HCT116 (cell line): ENCODE results near the gene CTSH. TPM values are rescaled to one million over a fixed set of nuclear protein-coding genes. Genes with fewer than 3 reads are reported as not detected.

Source experiments
- ATAC-seq: fragments of 200-7000 bp; cut with Tn5 transposase; 2 replicates; pipeline ENCODE4 v1.9.1; 2020; ENCODE audit warnings: mild to moderate bottlenecking, moderate library complexity
- BruUV-seq: library from RNA; stranded (reverse); fragments of 400-500 nt; replicated peaks from 2 replicates; lab custom pipeline; 2021; lab: Mats Ljungman, UMichigan
- CTCF ChIA-PET: fragments of 300-600 bp; sonication (Branson Sonifier 250); formaldehyde crosslinking; loops from one replicate; lab custom pipeline; 2021; ENCODE audit warnings: antibody characterized with exemption; lab: Charles Lee
- POLR2A ChIA-PET: fragments of 300-600, 350-600 bp; sonication (Branson Sonifier 250); formaldehyde crosslinking; loops from one replicate; lab custom pipeline; 2021; ENCODE audit warnings: antibody characterized with exemption; lab: Charles Lee
- RAD21 ChIA-PET, 2 experiments: fragments of 300-600 bp; sonication (Branson Sonifier 250); formaldehyde crosslinking; loops; one replicate each; lab custom pipeline; 2023; ENCODE audit warnings: low total read pairs in 2 of 2; ENCODE audit not compliant: uncharacterized antibody in 2 of 2, unreplicated experiment in 2 of 2, low non-redundant PET in 1 of 2; lab: Charles Lee
- DNase-seq: peaks from one replicate; pipeline ENCODE4 v3.0.0-alpha.2; 2010; ENCODE audit warnings: low read depth, low spot score
- H2AFZ ChIP-seq: fragments of 200-600 bp; shearing (Covaris generic), sonication (generic); 2 replicates; pipeline ENCODE4 v1.6.1; 2017; ENCODE audit warnings: low read depth, mixed run types, mixed read lengths, antibody characterized with exemption, low read length; ENCODE audit not compliant: poor library complexity, severe bottlenecking
- H3K27ac ChIP-seq: 2 replicates; pipeline ENCODE4 v1.5.1; 2012; ENCODE audit warnings: low read depth, low read length
- H3K27me3 ChIP-seq: fragments of 200-600 bp; sonication (generic); 2 replicates; pipeline ENCODE4 v1.6.1; 2016; ENCODE audit warnings: mixed run types, low read length, mixed read lengths; ENCODE audit not compliant: insufficient read depth
- H3K36me3 ChIP-seq, 2 experiments: fragments of 200-500 bp in 1 of 2; fragments of 200-600 bp in 1 of 2; sonication (Bioruptor generic) in 1 of 2; sonication (generic) in 1 of 2; 2 replicates each; pipeline versions ENCODE4 v1.5.1 to v1.6.1; 2014 to 2016; ENCODE audit warnings: low read length in 2 of 2, inconsistent platforms in 1 of 2, mixed read lengths in 1 of 2, mixed run types in 1 of 2; ENCODE audit not compliant: insufficient read depth in 2 of 2, control insufficient read depth in 1 of 2
- H3K4me1 ChIP-seq, 2 experiments: fragments of 200-600 bp in 1 of 2; sonication (generic) in 1 of 2; 2 replicates each; pipeline versions ENCODE4 v1.5.1 to v1.6.1; 2012 to 2017; ENCODE audit warnings: low read length in 2 of 2, inconsistent platforms in 1 of 2, mild to moderate bottlenecking in 1 of 2, mixed read lengths in 1 of 2, mixed run types in 1 of 2, moderate library complexity in 1 of 2; ENCODE audit not compliant: insufficient read depth in 2 of 2, control insufficient read depth in 1 of 2
- H3K4me2 ChIP-seq: fragments of 200-600 bp; sonication (generic); 2 replicates; pipeline ENCODE4 v1.6.1; 2017; ENCODE audit warnings: mixed run types, low read length, mixed read lengths
- H3K4me3 ChIP-seq, 2 experiments: fragments of 200-600 bp in 1 of 2; sonication (generic) in 1 of 2; replicated peaks in 1 of 2; 2 replicates each; pipeline ENCODE4 v1.5.1; 2011 to 2016; ENCODE audit warnings: low read length in 2 of 2, control low read depth in 1 of 2, low read depth in 1 of 2, mild to moderate bottlenecking in 1 of 2, mixed read lengths in 1 of 2, mixed run types in 1 of 2
- H3K79me2 ChIP-seq: fragments of 200-600 bp; sonication (generic); 2 replicates; pipeline ENCODE4 v1.6.1; 2017; ENCODE audit warnings: mild to moderate bottlenecking, mixed run types, low read length, moderate library complexity, mixed read lengths; ENCODE audit not compliant: insufficient read depth
- H3K9ac ChIP-seq: fragments of 200-600 bp; sonication (generic); 2 replicates; pipeline ENCODE4 v1.6.1; 2016; ENCODE audit warnings: low read length, mixed read lengths
- H3K9me2 ChIP-seq: fragments of 200-600 bp; sonication (generic), shearing (Covaris generic); 2 replicates; pipeline ENCODE4 v1.6.1; 2017; ENCODE audit warnings: mixed run types, mild to moderate bottlenecking, moderate library complexity; ENCODE audit not compliant: insufficient read depth
- H3K9me3 ChIP-seq, 2 experiments: fragments of 200-500 bp in 1 of 2; fragments of 200-600 bp in 1 of 2; sonication (Bioruptor generic) in 1 of 2; sonication (generic) in 1 of 2; 2 replicates each; pipeline ENCODE4 v1.6.1; 2014 to 2017; ENCODE audit warnings: low read length in 2 of 2, mixed read lengths in 2 of 2, inconsistent platforms in 1 of 2, low read depth in 1 of 2, mild to moderate bottlenecking in 1 of 2, mixed run types in 1 of 2, moderate library complexity in 1 of 2; ENCODE audit not compliant: control insufficient read depth in 1 of 2, insufficient read depth in 1 of 2
- H4K20me1 ChIP-seq: fragments of 200-600 bp; sonication (generic), shearing (Covaris generic); 2 replicates; pipeline ENCODE4 v1.6.1; 2017; ENCODE audit warnings: mixed run types, mild to moderate bottlenecking, moderate library complexity; ENCODE audit not compliant: insufficient read depth
- JUND ChIP-seq: IDR thresholded peaks from 2 replicates; pipeline ENCODE4 v1.6.1; 2012
- POLR2AphosphoS5 ChIP-seq: IDR thresholded peaks from 2 replicates; pipeline ENCODE4 v1.6.1; 2011; ENCODE audit warnings: mild to moderate bottlenecking, low read depth, low read length, moderate library complexity
- SP1 ChIP-seq: IDR thresholded peaks from 2 replicates; pipeline ENCODE4 v1.6.1; 2012; ENCODE audit warnings: low read depth
- TCF7L2 ChIP-seq: IDR thresholded peaks from 2 replicates; pipeline ENCODE4 v1.7.0; 2011; ENCODE audit warnings: borderline replicate concordance, inconsistent platforms; ENCODE audit not compliant: insufficient read depth, insufficient read length; ENCODE audit errors: extremely low read depth
- YY1 ChIP-seq: IDR thresholded peaks from 2 replicates; pipeline ENCODE4 v1.6.1; 2011; ENCODE audit warnings: low read length, low read depth, moderate library complexity, mild to moderate bottlenecking; ENCODE audit not compliant: insufficient replicate concordance; ENCODE audit errors: extremely low read depth
- ZNF274 ChIP-seq: fragments of 200-500 bp; sonication (Bioruptor generic); IDR thresholded peaks from 2 replicates; pipeline ENCODE4 v1.6.1; 2014; ENCODE audit warnings: mild to moderate bottlenecking, low read depth, low read length, inconsistent platforms
- intact Hi-C: fragments of 100-400 bp; cut with micrococcal nuclease; formaldehyde crosslinking; loops from 2 replicates; pipeline ENCODE4 v1.10.0; 2022
- total RNA-seq: library from RNA; stranded (reverse); gene quantifications from one replicate; pipeline ENCODE4 v1.2.1, GENCODE V29; 2021; ENCODE audit not compliant: unreplicated experiment
- TF ChIP-seq, protein P1 (sequence below), 3 experiments: fragments of 200-600 bp in 1 of 3; sonication (generic) in 1 of 3; IDR thresholded peaks in 2 of 3; conservative IDR thresholded peaks in 1 of 3; 2 replicates each; pipeline ENCODE4 v1.5.1; 2012 to 2017; ENCODE audit warnings: low read depth in 2 of 3, low read length in 2 of 3, antibody characterized with exemption in 1 of 3, borderline replicate concordance in 1 of 3, control low read depth in 1 of 3, mild to moderate bottlenecking in 1 of 3, mixed read lengths in 1 of 3, mixed run types in 1 of 3, moderate library complexity in 1 of 3; ENCODE audit not compliant: insufficient read depth in 1 of 3
- TF ChIP-seq, protein P2 (sequence below): IDR thresholded peaks from 2 replicates; pipeline ENCODE4 v1.6.1; 2012

Gene CTSH
- total RNA-seq, 1 experiment from 2014 or later = 37.5 TPM

DNA sequence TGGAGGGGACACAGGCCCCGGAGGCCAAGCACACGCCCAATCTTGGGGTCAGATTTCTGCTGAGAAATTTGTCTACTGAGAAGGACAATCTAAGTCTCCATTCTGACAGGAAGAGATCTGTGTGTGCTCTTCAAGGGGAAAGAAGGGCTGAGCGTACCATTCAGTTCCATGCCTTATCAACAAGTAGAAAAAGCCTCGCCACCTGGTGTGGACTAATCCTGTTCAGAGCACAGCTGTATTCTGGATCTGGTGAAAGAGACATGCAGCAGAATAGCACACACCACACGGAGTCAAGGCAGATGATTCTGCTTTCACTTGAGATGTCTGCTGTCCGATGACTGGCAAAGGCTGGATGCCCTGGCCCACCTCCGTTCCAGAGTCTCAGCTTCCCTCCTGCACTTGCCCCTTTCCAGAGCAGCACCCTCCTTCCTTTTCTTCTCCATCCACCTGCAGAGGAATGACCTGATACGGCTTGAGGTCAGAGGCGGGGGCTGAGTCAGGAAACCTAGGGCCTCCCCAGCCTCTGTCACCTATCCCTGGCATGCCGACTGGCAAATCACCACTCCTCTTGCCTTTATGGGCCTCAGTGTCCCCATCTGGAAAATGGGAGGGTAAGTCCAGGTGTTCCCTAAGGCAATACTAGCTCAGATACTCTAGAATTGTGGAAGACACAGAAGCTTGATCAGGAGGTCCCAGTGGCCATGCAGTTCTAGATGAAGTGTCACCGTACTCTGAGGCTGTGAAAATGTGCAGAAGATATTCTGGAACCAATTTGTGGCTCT is 36.9 kb upstream of the CTSH start:
- H2AFZ ChIP-seq = no peak overlapping the region
- intact Hi-C loops = no loop called here
- no peak overlapping the region for H3K27ac ChIP-seq
- no peak for DNase-seq
- H3K27me3 ChIP-seq = no peaks in the 10 kb centered on the region
- POLR2A ChIA-PET = interaction anchor here (0.7 kb wide), 1 partner anchor 26 kb away, joined by 3 read pairs; no protein-coding TSS in a partner anchor
- H3K36me3 ChIP-seq = no peaks in the 10 kb centered on the region
- BruUV-seq = no TSS peak
- no peak overlapping the region for H3K9ac ChIP-seq
- ATAC-seq = no peak
- H3K9me2 ChIP-seq = no peaks in the 10 kb centered on the region
- H3K79me2 ChIP-seq = no peaks in the 10 kb centered on the region
- no peak overlapping the region for H3K4me3 ChIP-seq
- RAD21 ChIA-PET = no interaction called here
- CTCF ChIA-PET = interaction anchor here (0.9 kb wide), 1 partner anchor 203 kb away, joined by 3 read pairs; no protein-coding TSS in a partner anchor
- H3K4me1 ChIP-seq = peaks cover 3 to 6% of the 10 kb centered on the region in 2 experiments; a peak in 3 of 4 replicates
- H3K9me3 ChIP-seq = no peaks in the 10 kb centered on the region
- TF ChIP-seq, protein P1, sequence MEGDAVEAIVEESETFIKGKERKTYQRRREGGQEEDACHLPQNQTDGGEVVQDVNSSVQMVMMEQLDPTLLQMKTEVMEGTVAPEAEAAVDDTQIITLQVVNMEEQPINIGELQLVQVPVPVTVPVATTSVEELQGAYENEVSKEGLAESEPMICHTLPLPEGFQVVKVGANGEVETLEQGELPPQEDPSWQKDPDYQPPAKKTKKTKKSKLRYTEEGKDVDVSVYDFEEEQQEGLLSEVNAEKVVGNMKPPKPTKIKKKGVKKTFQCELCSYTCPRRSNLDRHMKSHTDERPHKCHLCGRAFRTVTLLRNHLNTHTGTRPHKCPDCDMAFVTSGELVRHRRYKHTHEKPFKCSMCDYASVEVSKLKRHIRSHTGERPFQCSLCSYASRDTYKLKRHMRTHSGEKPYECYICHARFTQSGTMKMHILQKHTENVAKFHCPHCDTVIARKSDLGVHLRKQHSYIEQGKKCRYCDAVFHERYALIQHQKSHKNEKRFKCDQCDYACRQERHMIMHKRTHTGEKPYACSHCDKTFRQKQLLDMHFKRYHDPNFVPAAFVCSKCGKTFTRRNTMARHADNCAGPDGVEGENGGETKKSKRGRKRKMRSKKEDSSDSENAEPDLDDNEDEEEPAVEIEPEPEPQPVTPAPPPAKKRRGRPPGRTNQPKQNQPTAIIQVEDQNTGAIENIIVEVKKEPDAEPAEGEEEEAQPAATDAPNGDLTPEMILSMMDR (IDR thresholded peaks at IDR 0.05 in 2 of 3, conservative IDR thresholded peaks at IDR 0.05 in 1 of 3; ENCODE audit: borderline replicate concordance in 1 of 3, insufficient read depth in 1 of 3, low read depth in 2 of 3, low read length in 2 of 3) = no peak
- TF ChIP-seq SP1 (no peak), TCF7L2 (no peak), YY1 (no peak), POLR2AphosphoS5 (no peak), JUND (no peak), ZNF274 (no peak)
- TF ChIP-seq, protein P2, sequence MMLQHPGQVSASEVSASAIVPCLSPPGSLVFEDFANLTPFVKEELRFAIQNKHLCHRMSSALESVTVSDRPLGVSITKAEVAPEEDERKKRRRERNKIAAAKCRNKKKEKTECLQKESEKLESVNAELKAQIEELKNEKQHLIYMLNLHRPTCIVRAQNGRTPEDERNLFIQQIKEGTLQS = no peak
- H4K20me1 ChIP-seq = no peaks in the 10 kb centered on the region
- H3K4me2 ChIP-seq = no peak overlapping the region
